HTR-8/SVneo (cell line): ENCODE results near the gene TREX2.
"Not testable (repeated sequence)": the region's sequence is repeated elsewhere in the genome, so short reads cannot be mapped to it uniquely, and the experiment has no call there.

Experiments used
- DNase-seq: peaks from one replicate; pipeline ENCODE4 v3.0.0; 2011; ENCODE audit warnings: low spot score, mixed read lengths; ENCODE audit not compliant: insufficient read length
- FAIRE-seq: peaks from 2 replicates; lab custom pipeline; 2011; peaks lifted over from hg19 to GRCh38; lab: Jason Lieb, UNC

TREX2 gene

GRCh38 chrX:153411255-153411987, 34.4 kb downstream of the TREX2 start, which contains the start of gene ZFP92:
TSS of gene ZFP92 (plus strand) at chrX:153411472. CDS start at chrX:153418323, 6,851 bp downstream.
- DNase-seq (peak; percentile 5), FAIRE-seq (no peak)

- DNase-seq (no peak), FAIRE-seq (no peak)
Observed at GRCh38 chrX:153410888-153411254, 35.0 kb downstream of the TREX2 start.

GRCh38 chrX:153410373-153410772, 35.5 kb downstream of the TREX2 start:
- no peak for DNase-seq
- FAIRE-seq = no peak

GRCh38 chrX:153409414-153410101, 36.3 kb downstream of the TREX2 start:
- no peak for FAIRE-seq
- no peak for DNase-seq

- FAIRE-seq = no peak
- no peak for DNase-seq
Observed at GRCh38 chrX:153408871-153409351, 36.9 kb downstream of the TREX2 start.

GRCh38 chrX:153408221-153408721, 37.6 kb downstream of the TREX2 start:
- no peak for FAIRE-seq
- DNase-seq = no peak

- DNase-seq (no peak), FAIRE-seq (no peak)
Observed at GRCh38 chrX:153407736-153408135, 38.1 kb downstream of the TREX2 start.

GRCh38 chrX:153406903-153407302, 39.0 kb downstream of the TREX2 start:
- FAIRE-seq = no peak
- DNase-seq = no peak

- no peak for DNase-seq
Observed at GRCh38 chrX:153406011-153406410, 39.8 kb downstream of the TREX2 start.

GRCh38 chrX:153405426-153405825, 40.4 kb downstream of the TREX2 start:
- DNase-seq = no peak

More at GRCh38 chrX:153406011-153406410, 39.8 kb downstream of the TREX2 start:
- no peak for FAIRE-seq

GRCh38 chrX:153404333-153404732, 41.5 kb downstream of the TREX2 start:
- DNase-seq, FAIRE-seq: not testable (repeated sequence)

More at GRCh38 chrX:153405426-153405825, 40.4 kb downstream of the TREX2 start:
- no peak for FAIRE-seq

- no peak for FAIRE-seq
- DNase-seq = no peak
Observed at GRCh38 chrX:153401133-153401764, 44.6 kb downstream of the TREX2 start, which contains the start of gene PNMA6E. TSS of gene PNMA6E (minus strand) at chrX:153401350. CDS start at chrX:153398849, 2,501 bp downstream.

GRCh38 chrX:153400146-153401132, 45.4 kb downstream of the TREX2 start:
- DNase-seq (peak; percentile 5), FAIRE-seq (no peak)

GRCh38 chrX:153398275-153398960, 47.4 kb downstream of the TREX2 start:
- DNase-seq = no peak
- no peak for FAIRE-seq

- no peak for FAIRE-seq
- DNase-seq = no peak
Observed at GRCh38 chrX:153397256-153397960, 48.4 kb downstream of the TREX2 start.

- DNase-seq (no peak), FAIRE-seq (no peak)
Observed at GRCh38 chrX:153396320-153397195, 49.3 kb downstream of the TREX2 start.

GRCh38 chrX:153395613-153396319, 50.1 kb downstream of the TREX2 start:
- FAIRE-seq = no peak
- DNase-seq = no peak
